AG09319 (cell line): ENCODE measurements around the gene USH1C.

ENCODE experiments used
- DNase-seq: peaks from one replicate; pipeline ENCODE4 v3.0.0-alpha.2; 2010; ENCODE audit warnings: low read depth; ENCODE audit errors: extremely low read depth
- TF ChIP-seq, protein P1 (sequence below): IDR thresholded peaks from 2 replicates; pipeline ENCODE4 v1.5.1; 2011; ENCODE audit warnings: low read depth, mild to moderate bottlenecking, inconsistent platforms, low read length, moderate library complexity

The USH1C gene

DNA sequence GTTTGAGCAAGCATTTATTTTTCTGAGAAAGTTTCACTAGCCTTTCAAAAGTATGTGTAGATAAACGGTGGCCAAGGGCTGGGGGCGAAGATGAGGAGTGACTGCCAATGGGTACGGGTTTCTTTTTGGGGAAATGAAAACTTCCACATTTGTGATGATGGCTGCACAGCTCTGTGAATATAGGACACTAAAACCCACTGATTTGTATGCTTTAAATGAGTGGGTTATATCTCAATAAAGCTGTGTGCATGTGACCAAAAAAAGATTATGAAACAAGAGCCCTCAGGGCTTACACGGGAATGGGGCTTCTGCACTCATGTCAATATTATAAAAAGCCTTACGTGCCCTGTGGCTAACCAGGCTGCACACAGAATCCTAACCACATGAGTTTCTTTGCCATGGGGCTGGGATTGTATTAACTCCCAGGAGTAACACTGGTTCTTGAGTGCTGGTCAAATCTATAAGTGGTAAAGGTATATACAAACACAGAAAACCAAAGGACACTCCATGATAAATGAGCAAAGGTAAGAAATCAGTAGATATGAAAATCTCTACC, 98.9 kb downstream of the USH1C start:
- no peak for DNase-seq
- TF ChIP-seq, protein P1, sequence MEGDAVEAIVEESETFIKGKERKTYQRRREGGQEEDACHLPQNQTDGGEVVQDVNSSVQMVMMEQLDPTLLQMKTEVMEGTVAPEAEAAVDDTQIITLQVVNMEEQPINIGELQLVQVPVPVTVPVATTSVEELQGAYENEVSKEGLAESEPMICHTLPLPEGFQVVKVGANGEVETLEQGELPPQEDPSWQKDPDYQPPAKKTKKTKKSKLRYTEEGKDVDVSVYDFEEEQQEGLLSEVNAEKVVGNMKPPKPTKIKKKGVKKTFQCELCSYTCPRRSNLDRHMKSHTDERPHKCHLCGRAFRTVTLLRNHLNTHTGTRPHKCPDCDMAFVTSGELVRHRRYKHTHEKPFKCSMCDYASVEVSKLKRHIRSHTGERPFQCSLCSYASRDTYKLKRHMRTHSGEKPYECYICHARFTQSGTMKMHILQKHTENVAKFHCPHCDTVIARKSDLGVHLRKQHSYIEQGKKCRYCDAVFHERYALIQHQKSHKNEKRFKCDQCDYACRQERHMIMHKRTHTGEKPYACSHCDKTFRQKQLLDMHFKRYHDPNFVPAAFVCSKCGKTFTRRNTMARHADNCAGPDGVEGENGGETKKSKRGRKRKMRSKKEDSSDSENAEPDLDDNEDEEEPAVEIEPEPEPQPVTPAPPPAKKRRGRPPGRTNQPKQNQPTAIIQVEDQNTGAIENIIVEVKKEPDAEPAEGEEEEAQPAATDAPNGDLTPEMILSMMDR = no peak

DNA sequence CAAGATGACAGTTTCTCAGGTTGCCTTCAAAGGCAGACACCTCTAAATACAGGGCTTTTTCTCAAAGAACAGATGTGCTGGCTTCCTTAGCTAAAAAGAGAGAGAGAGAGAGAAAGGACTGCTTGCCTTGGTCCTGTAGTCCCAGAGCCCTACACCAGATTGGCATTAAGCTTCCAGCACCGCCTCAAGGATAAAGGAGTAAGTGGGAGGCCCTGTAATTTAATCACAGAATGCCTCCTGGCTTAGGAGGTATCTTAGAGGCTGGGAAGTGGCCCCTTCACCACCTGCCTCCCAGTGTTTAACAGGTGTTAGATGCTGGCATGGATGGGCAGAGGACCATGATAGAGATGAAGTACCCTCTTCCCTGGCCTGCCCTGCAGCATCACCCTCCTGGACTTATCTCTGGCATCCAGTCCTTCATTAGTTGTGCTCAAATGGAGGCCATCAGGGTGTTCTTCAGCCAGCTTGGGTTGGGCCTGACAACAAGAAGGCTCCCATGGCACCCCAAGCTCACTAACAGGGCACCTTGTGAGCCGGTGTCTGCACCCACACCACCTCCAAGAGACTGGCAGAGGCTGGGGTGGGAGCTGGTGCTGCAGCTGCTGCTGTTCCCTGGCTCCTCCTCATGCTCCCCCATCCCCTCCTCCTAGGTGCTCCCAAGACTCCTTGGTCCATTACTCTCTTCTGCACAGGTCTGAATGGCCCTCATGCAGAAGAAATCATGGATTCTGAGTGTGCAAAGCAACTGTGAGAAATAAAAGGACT, 100.1 kb downstream of the USH1C start:
- TF ChIP-seq, protein P1 = no peak

More for the DNA sequence above, 100.1 kb downstream of the USH1C start:
- DNase-seq = no peak
